GM19438 (cell line): Measurements from ENCODE around the gene ARHGAP31.
"Not testable (repeated sequence)": the region's sequence is repeated elsewhere in the genome, so short reads cannot be mapped to it uniquely, and the experiment has no call there.

ENCODE experiments used
- ATAC-seq: cut with Tn5 transposase; IDR thresholded peaks from one replicate; pipeline ENCODE4 v1.9.1; 2021; ENCODE audit warnings: low read depth; ENCODE audit not compliant: unreplicated experiment

Gene ARHGAP31

GRCh38 chr3:119315600-119316312 lies 21.6 kb downstream of the ARHGAP31 start:
- no peak for ATAC-seq

- ATAC-seq: no peak
Measured at GRCh38 chr3:119316313-119316670, 22.1 kb downstream of the ARHGAP31 start.

GRCh38 chr3:119318876-119319275 lies 24.7 kb downstream of the ARHGAP31 start:
- no peak for ATAC-seq

- ATAC-seq: no peak
Measured at GRCh38 chr3:119319311-119319710, 25.1 kb downstream of the ARHGAP31 start.

- not testable (repeated sequence) for ATAC-seq
Measured at GRCh38 chr3:119320785-119321184, 26.6 kb downstream of the ARHGAP31 start.

GRCh38 chr3:119322021-119322834 lies 28.0 kb downstream of the ARHGAP31 start:
- ATAC-seq: peak; percentile 35

- ATAC-seq: peak; percentile 76
Measured at GRCh38 chr3:119322835-119323722, 28.9 kb downstream of the ARHGAP31 start.

GRCh38 chr3:119323723-119324085 lies 29.5 kb downstream of the ARHGAP31 start:
- no peak for ATAC-seq

GRCh38 chr3:119324899-119325298 lies 30.7 kb downstream of the ARHGAP31 start:
- no peak for ATAC-seq

GRCh38 chr3:119326976-119327375 lies 32.8 kb downstream of the ARHGAP31 start:
- ATAC-seq: no peak

- no peak for ATAC-seq
Measured at GRCh38 chr3:119329551-119329950, 35.4 kb downstream of the ARHGAP31 start.

GRCh38 chr3:119330181-119330580 lies 36.0 kb downstream of the ARHGAP31 start:
- ATAC-seq: no peak

GRCh38 chr3:119330858-119331257 lies 36.7 kb downstream of the ARHGAP31 start:
- no peak for ATAC-seq

GRCh38 chr3:119331661-119332060 lies 37.5 kb downstream of the ARHGAP31 start:
- no peak for ATAC-seq

- no peak for ATAC-seq
Measured at GRCh38 chr3:119333773-119334509, 39.8 kb downstream of the ARHGAP31 start.

- no peak for ATAC-seq
Measured at GRCh38 chr3:119336823-119337222, 42.6 kb downstream of the ARHGAP31 start.

- ATAC-seq: not testable (repeated sequence)
Measured at GRCh38 chr3:119337407-119337806, 43.2 kb downstream of the ARHGAP31 start.

- ATAC-seq: no peak
Measured at GRCh38 chr3:119338754-119339153, 44.6 kb downstream of the ARHGAP31 start.

GRCh38 chr3:119340014-119340413 lies 45.8 kb downstream of the ARHGAP31 start:
- no peak for ATAC-seq

- no peak for ATAC-seq
Measured at GRCh38 chr3:119340446-119340845, 46.3 kb downstream of the ARHGAP31 start.
